UCSD-AML1 (cell line): ENCODE measurements around the gene GPR173.
A peak's percentile ranks its signal among the peaks of the same experiment; 100 is the strongest.

ENCODE experiments used
- DNase-seq: peaks from one replicate; lab custom pipeline; 2025; ENCODE audit not compliant: unreplicated experiment; lab: John Stamatoyannopoulos, UW

Gene GPR173

DNA sequence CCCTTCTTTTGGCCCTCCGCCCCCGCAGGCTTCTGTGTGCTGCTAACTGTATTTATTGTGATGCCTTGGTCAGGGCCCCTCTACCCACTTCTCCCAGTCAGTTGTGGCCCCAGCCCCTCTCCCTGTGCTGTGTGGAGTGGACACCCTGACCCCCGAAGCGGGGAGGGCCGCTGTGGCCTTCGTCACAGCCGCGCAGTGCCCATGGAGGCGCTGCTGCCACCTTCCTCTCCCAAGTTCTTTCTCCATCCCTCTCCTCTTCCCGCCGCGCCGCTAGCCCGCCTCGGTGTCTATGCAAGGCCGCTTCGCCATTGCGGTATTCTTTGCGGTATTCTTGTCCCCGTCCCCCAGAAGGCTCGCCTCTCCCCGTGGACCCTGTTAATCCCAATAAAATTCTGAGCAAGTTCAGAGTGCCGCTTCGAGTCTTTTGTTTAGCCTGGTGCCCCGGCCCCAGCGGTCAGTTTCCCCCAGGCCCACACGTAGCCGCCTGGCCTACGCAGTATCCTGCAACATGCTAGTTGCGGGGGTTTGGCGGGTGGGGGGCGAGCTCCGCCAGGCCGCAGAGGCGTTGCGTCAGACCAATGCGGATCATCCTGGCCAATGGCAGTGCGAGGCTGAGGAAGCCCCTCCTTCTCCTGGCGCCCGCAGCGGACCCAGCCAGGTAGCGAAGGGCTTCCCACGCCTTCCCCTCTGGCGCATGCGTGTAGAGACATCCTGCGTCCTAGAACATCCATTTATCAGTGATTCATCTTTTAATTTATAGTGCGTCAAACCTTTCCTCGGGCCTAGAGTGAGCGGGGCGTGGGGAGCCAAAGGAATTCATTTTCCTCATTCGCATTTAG is 39.8 kb downstream of the GPR173 start:
- DNase-seq, result no peak

DNA sequence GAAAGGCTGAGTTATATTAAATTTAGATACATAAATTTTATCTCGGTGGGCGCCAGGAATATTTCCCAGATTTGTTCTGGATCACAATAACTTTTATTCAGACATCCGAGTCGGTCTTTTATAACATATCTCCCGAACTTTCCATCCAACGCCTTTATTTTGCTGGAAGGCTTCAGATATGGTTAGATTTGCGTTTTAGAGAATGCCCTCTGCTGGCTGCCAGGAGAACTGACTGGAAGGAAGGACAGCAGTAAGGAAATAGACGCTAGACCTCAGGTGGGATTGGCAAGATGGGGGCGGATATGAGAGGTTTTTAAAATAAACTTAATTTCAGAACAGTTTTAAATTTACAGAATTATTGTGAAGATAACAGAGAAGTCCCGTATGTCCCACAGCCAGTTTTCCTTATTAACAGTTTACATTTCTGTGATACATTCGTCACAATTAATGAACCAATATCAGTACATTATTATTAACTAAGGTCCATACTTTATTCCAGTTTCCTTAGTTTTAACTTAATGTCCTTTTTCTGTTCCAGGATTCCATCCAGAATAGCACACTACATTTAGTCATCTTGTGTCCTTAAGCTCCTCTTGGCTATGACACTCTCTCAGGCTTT is 40.7 kb downstream of the GPR173 start:
- no peak for DNase-seq

DNA sequence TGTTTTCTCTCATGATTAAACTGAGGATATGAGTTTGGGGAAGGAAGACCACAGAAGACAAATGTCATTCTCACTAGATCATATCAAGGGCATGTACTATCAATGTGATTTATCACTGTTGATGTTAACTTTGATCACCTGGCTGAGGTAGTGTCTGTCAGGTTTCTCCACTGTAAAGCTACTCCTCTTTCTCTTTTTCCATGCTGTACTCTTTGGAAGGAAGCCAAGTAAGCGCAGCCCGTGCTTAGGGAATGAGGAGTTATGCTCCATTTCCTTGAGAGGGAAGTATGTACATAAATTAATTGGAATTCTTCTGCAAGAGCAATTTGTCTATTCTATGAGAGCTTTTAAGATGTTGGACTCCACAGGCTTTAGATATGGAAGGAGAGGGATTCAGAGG is 41.3 kb downstream of the GPR173 start:
- DNase-seq, result no peak

DNA sequence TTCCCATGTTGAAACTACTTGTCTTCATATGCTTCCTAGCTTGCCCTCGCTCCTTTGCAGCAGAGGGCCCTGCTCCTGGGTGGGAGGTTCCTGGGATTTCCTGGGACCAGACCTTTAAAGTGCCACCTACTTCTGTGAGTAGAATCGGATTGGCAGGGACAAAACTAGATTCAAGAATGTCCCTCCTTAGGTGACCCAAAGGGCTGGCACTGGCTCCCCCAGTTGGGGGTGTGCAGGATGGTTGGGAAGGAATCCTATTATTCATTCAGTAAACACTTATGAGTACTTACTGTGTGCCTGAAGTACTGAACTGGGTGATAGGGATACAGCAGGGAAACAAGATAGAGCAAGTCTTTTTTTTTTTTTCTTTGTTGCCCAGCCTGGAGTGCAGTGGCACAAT is 42.8 kb downstream of the GPR173 start:
- no peak for DNase-seq

DNA sequence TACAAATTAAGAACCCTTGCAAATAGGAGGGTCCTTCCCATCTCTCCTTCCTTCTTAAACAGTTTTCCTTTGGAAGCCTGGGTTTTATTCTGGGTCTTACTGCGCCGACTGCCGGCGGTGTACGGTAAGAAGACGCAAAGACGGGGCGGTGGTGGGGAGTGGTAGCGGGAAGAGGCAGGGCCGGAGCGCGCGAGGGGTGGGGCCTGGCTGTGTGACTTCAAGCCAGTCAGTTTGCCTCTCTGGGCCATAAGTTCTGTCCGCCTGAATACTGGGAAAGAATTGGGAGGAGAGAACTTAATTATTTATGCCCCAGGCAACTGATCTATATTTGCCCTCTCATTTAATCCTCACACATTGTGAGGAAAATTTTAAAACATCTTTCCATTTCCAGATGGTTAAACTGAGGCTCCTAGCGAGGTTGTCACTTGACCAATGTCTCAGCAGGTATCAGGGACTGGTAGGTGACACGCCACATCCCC is 44.6 kb downstream of the GPR173 start:
- DNase-seq, result peak; percentile 70

DNA sequence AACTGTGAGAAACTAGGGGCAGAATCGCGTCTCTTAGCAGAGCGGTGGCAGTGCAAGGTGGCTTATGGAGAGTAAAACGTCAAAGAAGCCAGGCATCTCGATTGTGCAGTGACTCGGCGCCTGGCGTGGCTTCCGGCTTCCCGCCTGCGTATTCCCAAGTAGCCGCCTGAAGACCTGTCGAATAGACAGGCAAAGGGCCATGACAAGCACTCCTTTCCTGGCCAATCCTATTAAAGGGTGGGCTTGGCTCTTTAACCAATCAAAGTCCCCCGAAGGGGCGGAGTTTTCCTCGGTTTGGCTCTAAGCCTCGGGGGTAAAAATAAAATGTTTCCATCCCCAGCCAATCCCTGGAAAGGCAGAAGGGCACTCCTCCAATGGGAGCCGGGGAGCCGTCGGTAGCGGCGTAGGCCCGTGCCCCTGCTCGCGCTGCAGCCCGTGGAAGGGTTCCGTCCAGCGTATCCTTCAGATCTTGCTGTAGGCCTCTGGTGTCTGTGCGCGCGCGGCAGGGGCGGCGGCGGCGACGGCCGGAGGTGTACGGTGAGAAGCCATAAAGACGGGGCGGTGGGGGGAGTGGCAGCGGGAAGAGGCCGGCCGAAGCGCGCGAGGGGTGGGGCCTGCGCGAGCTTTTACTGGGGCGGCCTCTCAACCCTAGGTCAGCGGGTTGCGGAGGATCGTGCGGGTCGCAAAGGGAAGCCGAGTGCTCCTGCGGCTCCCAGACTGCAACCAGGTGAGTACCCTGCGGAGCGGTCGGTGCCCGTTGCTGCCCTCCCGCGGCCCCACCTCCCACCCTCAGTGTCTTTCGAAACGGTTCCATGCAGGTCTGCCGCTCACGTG is 45.4 kb downstream of the GPR173 start, which contains the start of gene KANTR:
Gene KANTR (plus strand): TSS at position 395 of the 834 bp plus-strand sequence. CDS start 30,131 bp downstream, outside the sequence.
- peak; percentile 81 for DNase-seq

DNA sequence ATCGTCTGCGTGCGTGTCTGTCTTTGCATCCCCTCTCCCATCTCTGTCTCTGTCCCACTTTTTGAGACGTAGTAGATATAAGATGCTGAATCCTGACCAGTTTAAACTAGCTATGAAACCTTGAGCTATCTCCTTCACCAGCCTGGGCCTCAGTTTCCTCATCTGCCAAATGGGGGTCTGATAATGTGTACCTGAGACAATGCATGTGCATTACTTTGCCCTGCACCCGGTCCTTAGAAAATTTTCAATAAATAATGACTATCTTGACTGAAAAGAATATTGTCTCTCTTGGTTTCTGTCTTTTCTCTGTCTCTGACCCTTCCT is 46.0 kb downstream of the GPR173 start:
- DNase-seq, result no peak

DNA sequence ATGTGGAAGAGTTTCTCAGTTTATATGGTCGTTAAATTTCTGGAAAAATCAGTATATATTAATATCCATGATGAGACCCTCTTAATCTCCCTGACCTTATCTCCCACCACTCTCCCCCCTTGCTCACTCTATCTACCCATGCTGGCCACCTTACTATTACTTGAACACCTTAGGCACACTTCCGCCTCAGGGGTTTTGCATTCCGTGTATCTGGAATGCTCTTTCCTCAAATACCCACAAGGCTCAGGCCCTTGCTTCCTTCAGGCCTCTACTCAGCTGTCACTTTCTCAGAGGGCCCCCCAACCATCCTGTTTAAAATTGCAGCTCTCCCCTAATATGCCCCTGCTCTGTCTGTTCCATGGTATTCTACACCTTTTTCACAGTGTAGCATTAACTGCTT is 47.2 kb downstream of the GPR173 start:
- no peak for DNase-seq

DNA sequence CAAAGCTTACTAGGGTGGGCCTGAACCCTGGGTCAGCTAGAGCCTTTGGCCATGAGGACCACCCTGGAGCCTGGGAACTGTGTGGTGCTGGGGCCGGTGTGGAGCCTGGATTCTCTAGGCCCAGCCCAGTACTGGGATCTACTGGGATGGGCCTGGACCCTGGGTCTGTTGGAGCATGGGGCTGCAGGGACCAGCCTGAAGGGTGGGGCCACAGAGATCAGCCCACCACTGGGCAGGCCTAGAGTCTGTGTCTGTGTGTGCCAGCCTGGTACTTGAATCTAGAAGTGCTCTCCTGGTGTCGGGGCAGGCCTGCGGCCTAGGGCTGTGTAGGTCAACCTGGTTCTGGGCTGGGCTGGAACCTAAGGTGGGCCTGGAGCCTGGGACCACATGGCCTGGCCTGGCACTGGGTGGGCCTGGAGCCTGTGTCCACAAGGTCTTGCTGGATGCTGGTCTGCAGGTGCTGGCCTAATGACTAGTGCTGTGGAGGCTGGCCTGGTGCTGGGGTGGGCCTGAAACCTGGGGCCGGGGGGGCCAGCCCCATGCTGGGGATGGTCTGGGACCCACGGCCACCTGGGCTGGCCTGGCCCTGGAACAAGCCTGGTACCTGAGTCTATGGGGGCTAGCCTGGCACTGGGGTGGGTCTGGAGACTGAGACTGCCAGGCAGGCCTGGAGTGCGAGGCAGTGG is 66.4 kb downstream of the GPR173 start:
- DNase-seq, result no peak

DNA sequence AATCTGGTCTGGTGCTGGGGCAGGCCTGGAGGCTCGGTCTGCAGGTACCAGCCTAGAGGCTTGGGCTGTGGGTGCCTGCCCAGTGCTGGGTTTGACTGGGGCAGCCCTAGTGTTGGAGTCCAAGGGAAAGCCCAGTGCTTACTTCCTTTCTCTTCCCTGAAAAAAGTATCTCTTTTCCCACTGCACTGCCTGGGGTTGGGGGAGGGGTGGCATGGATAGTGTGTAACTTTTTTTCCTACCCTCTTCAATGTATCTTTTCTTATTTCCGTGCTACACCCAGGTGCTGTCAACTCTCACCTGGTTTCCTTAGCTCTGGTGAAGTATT is 66.9 kb downstream of the GPR173 start:
- DNase-seq, result no peak

DNA sequence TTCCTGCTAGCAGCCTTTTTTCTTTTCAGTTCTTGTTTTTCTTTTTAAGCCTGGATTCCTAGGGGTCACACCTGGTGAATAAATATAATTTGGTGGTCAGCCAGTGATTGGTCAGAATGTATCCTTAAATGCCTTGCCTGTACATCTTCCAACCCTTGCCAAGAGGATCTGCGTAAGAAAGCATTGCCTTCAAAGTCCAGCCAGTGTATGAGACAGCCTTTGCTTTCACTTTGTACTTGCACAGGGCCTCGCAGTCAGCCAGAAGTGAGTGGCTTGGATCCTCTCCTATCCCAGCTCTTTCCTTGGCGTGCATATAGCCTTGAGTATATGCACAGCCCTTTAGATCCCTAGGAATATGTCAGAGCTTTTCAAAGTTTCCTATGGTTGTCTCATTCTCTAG is 67.5 kb downstream of the GPR173 start:
- DNase-seq, result no peak

DNA sequence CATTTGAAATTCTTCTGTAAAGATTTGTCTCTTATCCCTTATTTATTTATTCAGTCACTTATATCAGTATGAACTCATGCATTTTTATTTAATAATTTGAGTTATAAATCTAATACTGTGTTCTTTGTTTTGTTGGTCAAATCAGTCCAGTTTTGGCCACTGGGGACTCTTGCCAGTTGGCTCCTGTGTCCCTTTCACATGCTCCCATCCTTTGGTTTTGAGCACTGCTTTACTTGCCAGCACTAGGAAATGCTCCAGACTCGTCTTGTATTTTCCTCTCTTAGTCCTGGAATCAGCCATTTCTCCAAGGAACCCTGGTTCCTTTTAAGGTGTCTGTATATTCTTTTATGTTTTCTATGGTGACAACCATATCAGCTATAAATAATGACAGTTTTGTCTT is 73.4 kb downstream of the GPR173 start:
- DNase-seq, result no peak

DNA sequence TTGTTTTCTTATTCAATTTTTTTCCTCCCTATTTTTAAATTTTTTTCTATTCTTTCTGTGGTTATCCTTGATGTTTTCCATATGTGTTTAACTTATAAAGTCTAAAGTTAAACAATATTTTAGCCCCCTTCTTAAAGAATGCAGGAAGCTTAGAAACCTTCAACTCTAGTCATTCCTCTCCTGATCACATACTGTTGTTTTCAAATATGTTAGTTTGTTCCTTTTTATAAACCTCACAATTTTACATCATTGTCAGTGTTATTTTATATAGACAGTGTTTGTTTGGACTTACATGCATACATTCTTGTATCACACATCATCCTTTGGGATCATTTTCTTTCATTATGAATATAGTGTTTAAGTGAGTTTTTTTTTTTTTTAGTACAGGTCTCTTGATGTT is 76.9 kb downstream of the GPR173 start:
- DNase-seq, result no peak

DNA sequence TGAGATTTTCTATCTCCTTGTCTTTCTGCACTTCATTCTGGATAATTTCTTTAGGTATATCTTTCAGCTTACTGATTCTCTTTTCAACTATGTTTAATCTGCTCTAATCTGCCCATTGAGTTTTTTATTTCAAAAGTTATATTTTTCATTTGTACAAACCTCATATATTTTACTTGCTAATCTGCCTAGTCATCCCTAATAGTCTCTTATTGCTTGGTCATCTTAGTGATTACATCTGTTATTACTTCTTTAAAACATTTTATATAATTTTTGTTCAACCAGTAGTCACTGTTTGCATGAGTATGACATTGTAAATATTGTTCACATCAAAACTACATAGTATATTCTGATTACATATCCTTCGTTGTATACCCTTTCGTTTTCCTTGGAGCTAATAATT is 77.8 kb downstream of the GPR173 start:
- no peak for DNase-seq

DNA sequence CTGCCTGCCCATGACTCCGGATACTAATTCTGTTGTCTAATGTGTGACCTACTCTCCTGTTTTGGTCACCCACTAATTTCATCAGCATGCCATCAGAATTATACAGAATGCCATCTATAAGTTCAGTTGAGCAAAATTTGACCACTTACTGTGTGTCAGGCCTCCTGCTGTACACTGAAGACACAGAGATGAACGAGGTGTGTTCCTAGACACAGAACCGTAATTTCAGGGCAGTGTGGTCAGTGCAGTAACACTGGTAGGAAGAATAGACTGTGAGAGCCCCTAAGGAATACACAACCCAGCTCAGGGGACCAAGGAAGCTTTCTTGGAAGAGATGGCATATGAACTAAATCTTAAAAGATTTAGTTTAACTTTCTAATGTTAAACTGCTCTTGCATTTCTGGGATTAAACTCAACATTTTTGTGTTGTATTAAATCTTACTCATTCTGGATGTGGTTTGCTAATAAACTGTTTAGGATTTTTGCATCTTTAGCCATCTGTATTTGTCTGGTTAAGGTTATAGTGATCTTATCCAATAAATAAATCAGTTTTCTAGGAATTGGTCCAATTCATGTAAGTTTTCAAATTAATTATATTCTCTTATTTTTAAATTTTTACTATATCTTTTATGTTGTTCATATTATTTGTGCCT is 79.6 kb downstream of the GPR173 start:
- no peak for DNase-seq
